HG03135 (cell line): ENCODE data around the gene LIMK2.
"Not testable (repeated sequence)": the region's sequence is repeated elsewhere in the genome, so short reads cannot be mapped to it uniquely, and the experiment has no call there.

Experiments
- ATAC-seq: cut with Tn5 transposase; IDR thresholded peaks from one replicate; pipeline ENCODE4 v1.9.1; 2021; ENCODE audit warnings: mild to moderate bottlenecking, moderate library complexity; ENCODE audit not compliant: unreplicated experiment

The LIMK2 gene

GRCh38 chr22:31288496-31289240 is 76.6 kb downstream of the LIMK2 start:
- no peak for ATAC-seq

- no peak for ATAC-seq
These were observed 77.2 kb downstream of the LIMK2 start for GRCh38 chr22:31289344-31289743.

DNA sequence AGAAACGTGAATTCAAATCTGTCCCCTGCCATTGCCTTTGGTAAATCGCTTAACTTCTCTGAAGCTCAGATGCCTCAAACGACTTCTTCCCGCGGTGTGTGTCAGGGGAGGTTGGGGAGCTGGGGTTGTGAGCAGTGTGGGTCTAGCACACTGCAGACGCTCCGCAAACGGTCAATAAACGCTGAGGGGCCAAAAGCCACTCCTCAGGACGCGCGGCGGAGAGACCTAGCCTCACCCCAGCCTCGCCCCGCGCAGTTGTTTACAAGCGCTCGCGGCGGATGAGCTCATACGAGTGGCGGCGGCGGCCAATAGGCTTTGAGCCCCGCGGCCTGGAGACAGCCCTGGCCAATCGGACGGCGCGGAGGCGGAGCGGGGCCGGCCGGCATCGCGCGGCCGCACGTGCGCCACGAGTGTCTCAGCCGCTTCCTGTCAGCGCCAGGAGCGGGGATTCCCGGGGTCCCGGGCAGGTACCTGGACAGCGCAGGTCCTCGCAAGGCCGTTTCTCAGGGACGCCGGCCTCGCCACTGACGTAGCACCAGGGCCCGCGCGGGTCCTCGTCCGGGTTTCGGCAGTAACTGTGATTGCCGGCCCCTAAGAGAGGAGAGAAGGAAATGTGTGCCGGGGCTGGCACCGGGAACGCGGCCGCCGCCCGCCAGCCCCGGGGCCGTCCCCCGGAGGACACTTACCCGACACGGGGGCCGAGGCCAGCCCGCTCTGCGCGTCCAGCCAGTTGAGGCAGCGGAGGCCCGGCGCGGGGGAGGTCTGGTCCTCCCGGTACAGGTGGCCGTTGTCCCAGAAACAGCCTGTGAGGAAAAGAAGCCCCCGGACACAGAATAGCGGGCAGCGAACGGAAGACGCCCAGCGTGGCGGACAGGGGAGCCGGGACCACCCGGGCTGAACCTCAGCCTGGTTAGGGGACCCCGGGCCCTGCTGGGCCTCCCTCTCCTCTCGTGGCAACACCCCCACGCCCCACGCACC is 78.7 kb downstream of the LIMK2 start:
- peak; percentile 86 for ATAC-seq

GRCh38 chr22:31291481-31292235 is 79.6 kb downstream of the LIMK2 start:
- no peak for ATAC-seq

DNA sequence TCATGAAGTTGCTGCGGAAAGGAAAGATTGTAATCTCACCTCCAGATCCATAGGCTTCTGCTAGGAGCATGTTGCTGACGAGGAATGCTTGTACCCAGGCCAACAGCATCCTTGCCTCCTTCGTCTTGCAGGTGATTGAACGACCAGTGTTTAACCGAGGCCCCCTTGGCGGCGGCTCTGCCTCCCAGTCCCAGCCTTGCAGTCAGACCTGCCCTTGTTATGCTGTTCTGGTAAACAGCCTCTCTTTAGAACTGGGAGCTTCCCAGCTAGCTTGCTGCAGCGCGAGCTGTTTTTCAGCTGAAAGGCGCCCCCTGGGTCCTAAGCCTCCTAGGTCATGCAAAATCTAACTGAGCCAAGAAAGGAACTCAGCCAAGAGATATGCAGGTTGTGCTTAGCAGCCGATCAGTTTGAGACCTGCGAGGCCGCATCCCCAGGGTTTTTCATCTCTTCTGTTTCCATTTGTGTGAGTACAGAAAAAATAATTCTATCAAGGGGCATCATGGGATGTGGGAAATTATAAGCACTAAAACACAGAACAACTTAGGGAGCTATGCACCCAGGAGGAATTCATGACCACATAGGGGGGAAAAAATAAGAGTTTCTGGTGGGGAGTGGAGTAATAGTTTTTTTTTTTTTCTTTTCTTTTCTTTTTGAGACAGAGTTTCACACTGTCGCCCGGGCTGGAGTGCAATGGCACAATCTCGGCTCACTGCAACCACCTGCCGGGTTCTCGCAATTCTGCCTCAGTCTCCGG is 80.3 kb downstream of the LIMK2 start, which contains the start of gene PIK3IP1:
TSS of gene PIK3IP1 (minus strand) at position 253 of the 754 bp plus-strand sequence. CDS start at position 109, 144 bp downstream.
- no peak for ATAC-seq

GRCh38 chr22:31295360-31295759 is 83.3 kb downstream of the LIMK2 start:
- no peak for ATAC-seq

DNA sequence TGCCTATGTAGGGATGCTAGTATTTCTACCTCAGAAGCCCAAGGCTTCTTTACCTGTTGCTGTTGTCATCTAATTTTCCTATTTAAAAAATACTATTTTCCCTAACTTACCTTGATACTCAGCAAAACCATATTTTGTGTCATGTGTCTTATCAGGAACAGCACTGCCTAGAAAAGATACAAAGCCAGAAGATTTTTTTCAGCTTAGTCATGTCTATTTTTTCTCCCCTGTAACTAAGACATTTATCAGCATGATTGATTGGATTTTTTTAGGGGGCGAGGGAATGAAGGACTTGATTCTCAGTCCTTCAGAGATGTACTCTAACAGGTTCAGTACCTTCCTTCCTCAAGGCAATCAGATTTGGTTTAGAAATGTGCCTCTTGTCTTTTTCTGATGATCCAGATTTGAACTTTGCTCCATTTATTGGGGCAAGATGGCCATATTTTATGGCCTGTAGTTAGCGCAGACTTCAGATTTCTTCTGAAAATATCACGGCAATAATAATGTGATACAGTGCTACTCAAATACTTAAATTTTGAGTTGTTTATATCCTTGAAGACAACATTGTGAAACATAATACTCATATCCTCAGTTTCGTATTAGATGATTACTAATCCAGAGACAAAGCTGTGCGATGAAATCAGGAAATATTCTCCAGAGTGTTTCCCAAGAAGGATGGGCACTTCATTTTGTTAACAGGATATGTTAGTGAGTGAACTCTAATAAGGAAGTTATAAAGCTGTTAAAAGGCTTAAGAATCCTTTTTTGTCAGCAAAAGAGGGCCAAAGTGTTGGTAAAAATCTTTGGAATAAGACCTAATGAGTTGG is 83.9 kb downstream of the LIMK2 start:
- ATAC-seq: no peak

DNA sequence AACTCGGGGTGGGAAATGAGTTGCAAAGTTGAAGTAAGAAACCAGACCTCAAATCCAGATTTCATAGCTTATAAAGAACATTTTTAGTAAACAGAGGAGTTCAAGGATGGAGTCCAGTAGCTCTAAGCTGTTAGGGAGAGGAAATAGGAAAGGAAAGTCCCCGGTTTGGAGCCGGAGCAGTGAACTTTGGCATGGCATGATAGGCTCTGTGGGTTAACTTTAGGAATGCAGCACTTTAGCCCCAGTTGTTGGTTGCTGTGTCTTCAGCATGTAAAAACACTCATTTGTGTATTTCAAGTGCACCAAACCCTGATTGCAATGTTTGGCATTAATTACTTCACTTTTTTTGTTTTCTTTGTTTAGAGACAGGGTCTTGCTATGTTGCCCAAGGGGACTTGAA is 88.8 kb downstream of the LIMK2 start:
- no peak for ATAC-seq

DNA sequence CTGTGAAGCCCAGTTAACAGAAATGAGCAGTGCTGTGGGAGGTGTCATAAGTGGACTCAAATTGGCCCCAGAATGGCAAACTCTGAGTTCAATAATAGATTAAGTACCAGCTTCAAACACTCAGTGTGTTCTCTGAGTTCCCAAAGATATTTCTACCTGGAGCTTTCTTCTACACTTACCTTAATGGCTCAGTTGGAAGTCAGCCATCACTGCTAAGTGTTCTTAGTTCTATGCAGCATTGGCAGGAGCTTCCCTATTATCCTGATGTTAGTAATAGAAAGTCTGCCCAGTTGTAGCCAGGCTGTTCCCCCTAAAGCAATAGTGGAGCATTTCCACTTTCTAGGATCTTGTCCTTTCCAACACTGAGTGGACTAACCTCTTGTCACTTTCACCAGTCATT is 89.9 kb downstream of the LIMK2 start:
- no peak for ATAC-seq

GRCh38 chr22:31302537-31302936 is 90.4 kb downstream of the LIMK2 start:
- no peak for ATAC-seq

- no peak for ATAC-seq
These were observed 93.1 kb downstream of the LIMK2 start for GRCh38 chr22:31305194-31305593.

- ATAC-seq: no peak
These were observed 96.1 kb downstream of the LIMK2 start for GRCh38 chr22:31308181-31308580.

- ATAC-seq: no peak
These were observed 101.5 kb downstream of the LIMK2 start for GRCh38 chr22:31313366-31314147.

DNA sequence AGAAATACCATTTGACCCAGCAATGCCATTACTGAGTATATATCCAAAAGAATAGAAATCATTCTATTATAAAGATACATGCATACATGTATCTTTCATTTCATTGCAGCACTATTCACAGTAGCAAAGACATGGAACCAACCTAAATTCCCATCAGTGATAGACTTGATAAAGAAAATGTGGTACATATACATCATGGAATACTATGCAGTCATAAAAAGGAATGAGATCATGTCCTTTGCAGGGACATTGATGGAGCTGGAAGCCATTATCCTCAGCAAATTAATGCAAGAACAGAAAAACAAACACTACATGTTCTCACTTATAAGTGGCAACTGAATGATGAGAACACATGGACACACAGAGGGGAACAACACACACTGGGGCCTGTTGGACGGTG is 102.1 kb downstream of the LIMK2 start:
- ATAC-seq: not testable (repeated sequence)

DNA sequence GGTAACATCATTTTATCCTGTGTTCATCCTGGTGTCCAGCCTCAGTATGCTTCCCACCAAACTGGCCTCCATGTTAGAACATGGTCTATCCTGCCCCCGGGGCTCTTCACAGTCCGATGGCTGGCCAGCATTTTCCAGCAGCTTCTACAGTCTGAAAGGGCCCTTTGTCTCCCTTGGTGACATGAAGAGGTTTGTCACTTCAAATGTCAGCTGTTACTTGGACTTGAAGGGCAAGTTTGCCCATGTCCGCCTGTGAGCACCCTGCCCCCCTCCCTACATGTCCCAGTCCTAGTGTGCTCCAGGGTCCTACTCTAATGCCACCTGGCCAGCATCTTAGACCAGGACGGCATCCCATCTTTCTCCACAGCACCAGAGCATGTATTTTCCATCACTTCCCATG is 109.3 kb downstream of the LIMK2 start:
- ATAC-seq: no peak

DNA sequence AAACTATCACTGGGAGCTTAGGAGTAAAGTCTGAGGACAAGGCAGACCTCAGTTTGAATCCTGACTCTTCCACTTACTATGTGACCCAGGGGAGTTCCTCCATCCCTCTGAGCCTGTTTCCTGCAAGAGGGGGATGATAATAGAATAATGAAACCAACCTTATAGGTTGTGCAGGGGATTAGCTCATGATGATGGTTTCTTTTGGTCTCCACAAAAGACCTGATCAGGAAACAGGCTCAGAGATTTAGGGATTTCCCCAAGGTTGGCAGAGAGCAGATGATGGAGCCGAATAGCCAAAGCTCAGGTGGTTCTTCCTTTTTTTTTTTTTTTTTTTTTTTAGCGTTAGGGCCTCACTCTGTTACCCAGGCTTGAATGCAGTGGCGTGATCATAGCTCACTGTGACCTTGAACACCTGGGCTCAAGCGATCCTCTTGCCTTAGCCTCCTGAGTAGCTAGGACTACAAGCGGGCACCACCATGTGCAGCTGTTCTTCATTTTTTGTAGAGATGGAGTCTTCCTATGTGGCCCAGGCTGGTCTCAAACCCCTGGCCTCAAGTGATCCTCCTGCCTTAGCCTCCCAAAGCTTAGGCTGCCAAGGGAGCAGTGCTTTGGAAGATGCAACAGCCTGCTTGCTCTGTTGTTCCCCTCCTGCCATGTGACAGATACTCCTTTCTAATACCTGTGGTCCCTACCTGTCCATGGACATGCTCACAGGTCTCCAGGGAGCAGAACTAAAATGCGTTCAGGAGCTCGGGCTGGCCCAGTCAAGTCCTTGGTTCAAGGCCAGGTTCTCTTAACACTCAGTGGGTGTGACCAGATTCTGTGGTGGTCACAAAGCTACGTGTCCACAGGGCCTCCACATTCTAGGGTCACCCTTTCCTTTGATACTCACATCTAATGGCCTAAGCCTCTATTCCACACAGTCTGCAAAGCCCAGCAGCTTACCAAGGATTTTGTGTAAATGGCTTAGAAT is 111.8 kb downstream of the LIMK2 start:
- no peak for ATAC-seq

DNA sequence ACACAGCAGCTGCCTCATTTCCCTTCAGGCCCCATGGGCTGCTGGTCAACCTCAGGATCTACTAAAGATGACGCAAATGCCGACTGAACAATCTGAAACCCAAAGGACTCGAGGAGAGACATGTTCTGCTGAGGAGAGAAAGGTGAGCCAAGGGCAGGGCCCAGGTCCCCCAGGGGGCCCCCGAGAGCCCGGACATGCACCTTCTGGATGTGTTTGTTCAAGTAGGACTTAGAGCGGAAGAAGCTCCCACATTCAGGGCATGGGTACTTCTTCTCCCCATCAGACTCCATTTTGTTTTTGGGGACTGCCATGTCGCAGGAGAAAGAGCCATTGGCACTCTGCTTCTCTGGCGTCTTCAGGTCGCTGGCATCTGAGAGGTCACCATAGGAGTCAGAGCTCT is 114.8 kb downstream of the LIMK2 start:
- no peak for ATAC-seq
